GM19193 (cell line): ENCODE results near the gene CNFN.

Source experiments
- POLR2A ChIP-seq: IDR thresholded peaks from 4 replicates; pipeline ENCODE4 v1.6.1; 2011; ENCODE audit not compliant: insufficient read depth, insufficient read length; ENCODE audit errors: extremely low read depth

CNFN gene

GRCh38 chr19:42397263-42398166 lies 7.4 kb upstream of the CNFN start:
- no peak for TF ChIP-seq POLR2A

- peak; percentile 82 for TF ChIP-seq POLR2A
These were observed 6.5 kb upstream of the CNFN start for GRCh38 chr19:42396381-42397262.

GRCh38 chr19:42394751-42395150 lies 4.7 kb upstream of the CNFN start:
- TF ChIP-seq POLR2A = no peak

- TF ChIP-seq POLR2A = no peak
These were observed 2.1 kb upstream of the CNFN start for GRCh38 chr19:42392165-42392564.

- TF ChIP-seq POLR2A = no peak
These were observed 1.1 kb downstream of the CNFN start for GRCh38 chr19:42388851-42389489.

GRCh38 chr19:42386974-42387707 lies 3.0 kb downstream of the CNFN start:
- TF ChIP-seq POLR2A = no peak

GRCh38 chr19:42380155-42380554 lies 9.9 kb downstream of the CNFN start:
- no peak for TF ChIP-seq POLR2A

- TF ChIP-seq POLR2A = no peak
These were observed 11.6 kb downstream of the CNFN start for GRCh38 chr19:42378225-42379215.

- no peak for TF ChIP-seq POLR2A
These were observed 13.9 kb downstream of the CNFN start for GRCh38 chr19:42376177-42376555.

GRCh38 chr19:42375415-42376176 lies 14.5 kb downstream of the CNFN start:
- no peak for TF ChIP-seq POLR2A

- TF ChIP-seq POLR2A = no peak
These were observed 15.2 kb downstream of the CNFN start for GRCh38 chr19:42374826-42375376.

- no peak for TF ChIP-seq POLR2A
These were observed 19.4 kb downstream of the CNFN start for GRCh38 chr19:42370626-42371175.
